C4-2B (cell line): Measurements from ENCODE around the gene FOXD1.

Experiments
- ZFX ChIP-seq: fragments of 450-650 bp; IDR thresholded peaks from 2 replicates; pipeline ENCODE4 v1.6.1; 2017
- TF ChIP-seq, protein P1 (sequence below): fragments of 450-650 bp; conservative IDR thresholded peaks from 2 replicates; pipeline ENCODE4 v1.5.1; 2017; ENCODE audit warnings: mild to moderate bottlenecking

- TF ChIP-seq, protein P1, sequence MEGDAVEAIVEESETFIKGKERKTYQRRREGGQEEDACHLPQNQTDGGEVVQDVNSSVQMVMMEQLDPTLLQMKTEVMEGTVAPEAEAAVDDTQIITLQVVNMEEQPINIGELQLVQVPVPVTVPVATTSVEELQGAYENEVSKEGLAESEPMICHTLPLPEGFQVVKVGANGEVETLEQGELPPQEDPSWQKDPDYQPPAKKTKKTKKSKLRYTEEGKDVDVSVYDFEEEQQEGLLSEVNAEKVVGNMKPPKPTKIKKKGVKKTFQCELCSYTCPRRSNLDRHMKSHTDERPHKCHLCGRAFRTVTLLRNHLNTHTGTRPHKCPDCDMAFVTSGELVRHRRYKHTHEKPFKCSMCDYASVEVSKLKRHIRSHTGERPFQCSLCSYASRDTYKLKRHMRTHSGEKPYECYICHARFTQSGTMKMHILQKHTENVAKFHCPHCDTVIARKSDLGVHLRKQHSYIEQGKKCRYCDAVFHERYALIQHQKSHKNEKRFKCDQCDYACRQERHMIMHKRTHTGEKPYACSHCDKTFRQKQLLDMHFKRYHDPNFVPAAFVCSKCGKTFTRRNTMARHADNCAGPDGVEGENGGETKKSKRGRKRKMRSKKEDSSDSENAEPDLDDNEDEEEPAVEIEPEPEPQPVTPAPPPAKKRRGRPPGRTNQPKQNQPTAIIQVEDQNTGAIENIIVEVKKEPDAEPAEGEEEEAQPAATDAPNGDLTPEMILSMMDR = no peak
- no peak for TF ChIP-seq ZFX
These were observed 42.6 kb upstream of the FOXD1 start for GRCh38 chr5:73491155-73491554.
